GM12865 (cell line): ENCODE results near the gene WDR46.
A peak's percentile ranks its signal among the peaks of the same experiment; 100 is the strongest.
"Not testable (repeated sequence)": the region's sequence is repeated elsewhere in the genome, so short reads cannot be mapped to it uniquely, and the experiment has no call there.

Source experiments
- DNase-seq: peaks from one replicate; pipeline ENCODE4 v3.0.0; 2010; ENCODE audit warnings: low read depth
- H3K4me3 ChIP-seq: 2 replicates; pipeline ENCODE4 v1.5.1; 2011; ENCODE audit warnings: mild to moderate bottlenecking, low read depth, low read length, control low read depth
- TF ChIP-seq, protein P1 (sequence below): IDR thresholded peaks from 2 replicates; pipeline ENCODE4 v1.5.1; 2011; ENCODE audit warnings: low read length, control low read depth, low read depth, inconsistent platforms; ENCODE audit not compliant: insufficient read depth; ENCODE audit errors: missing control alignments

Gene WDR46

DNA sequence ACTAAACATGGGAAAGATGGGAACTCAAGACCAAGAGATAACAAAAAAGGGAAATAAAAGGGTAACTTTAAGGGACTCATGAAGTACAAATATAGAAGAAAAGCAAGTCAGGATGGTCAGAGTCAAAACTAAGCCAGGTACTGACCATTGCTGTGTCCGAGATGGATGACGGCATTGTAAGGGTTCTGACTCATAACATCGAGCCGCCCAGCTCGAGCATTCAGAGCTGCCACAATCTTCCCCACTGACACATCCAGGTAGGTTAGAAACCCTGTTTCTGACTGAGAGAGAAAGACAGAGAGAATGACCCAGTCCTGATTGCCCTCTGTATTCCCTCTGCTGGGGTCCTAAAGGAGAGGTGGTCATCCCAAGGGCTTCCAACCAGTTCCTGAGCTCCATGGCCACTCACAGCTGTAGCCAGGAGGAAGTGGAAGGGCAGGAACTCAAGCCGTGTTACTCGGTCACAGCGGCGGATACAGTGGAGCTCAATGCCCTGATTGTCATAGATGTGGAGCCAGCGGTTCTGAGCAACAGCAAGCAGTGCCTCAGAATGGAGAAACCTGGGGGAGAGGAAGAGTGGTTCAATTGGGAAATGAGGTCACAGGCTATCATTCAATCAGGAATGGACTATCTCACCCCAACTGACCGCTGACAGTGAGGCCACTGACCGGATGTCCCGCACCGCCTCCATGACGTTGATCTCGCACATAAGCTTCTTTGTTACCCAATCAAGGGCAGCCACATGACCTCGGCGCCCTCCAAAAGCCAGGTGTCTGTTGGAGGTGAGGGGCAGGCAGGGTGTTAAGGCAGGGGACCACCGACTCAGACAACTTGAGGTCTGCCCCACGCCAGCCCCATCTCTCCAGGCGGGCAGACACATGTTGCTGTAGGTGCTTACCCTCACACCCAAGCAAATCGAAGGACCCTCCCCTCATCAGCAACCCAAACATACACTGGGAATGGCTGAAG is 1.8 kb downstream of the WDR46 start:
- H3K4me3 ChIP-seq = no peak overlapping the region
- TF ChIP-seq, protein P1, sequence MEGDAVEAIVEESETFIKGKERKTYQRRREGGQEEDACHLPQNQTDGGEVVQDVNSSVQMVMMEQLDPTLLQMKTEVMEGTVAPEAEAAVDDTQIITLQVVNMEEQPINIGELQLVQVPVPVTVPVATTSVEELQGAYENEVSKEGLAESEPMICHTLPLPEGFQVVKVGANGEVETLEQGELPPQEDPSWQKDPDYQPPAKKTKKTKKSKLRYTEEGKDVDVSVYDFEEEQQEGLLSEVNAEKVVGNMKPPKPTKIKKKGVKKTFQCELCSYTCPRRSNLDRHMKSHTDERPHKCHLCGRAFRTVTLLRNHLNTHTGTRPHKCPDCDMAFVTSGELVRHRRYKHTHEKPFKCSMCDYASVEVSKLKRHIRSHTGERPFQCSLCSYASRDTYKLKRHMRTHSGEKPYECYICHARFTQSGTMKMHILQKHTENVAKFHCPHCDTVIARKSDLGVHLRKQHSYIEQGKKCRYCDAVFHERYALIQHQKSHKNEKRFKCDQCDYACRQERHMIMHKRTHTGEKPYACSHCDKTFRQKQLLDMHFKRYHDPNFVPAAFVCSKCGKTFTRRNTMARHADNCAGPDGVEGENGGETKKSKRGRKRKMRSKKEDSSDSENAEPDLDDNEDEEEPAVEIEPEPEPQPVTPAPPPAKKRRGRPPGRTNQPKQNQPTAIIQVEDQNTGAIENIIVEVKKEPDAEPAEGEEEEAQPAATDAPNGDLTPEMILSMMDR = no peak
- no peak for DNase-seq

GRCh38 chr6:33285214-33285613 is 3.8 kb downstream of the WDR46 start:
- DNase-seq = not testable (repeated sequence)

GRCh38 chr6:33280539-33280938 is 8.5 kb downstream of the WDR46 start:
- H3K4me3 ChIP-seq = no peak overlapping the region
- DNase-seq = no peak
- TF ChIP-seq, protein P1 = no peak

More at GRCh38 chr6:33285214-33285613, 3.8 kb downstream of the WDR46 start:
- not testable (repeated sequence) for H3K4me3 ChIP-seq

DNA sequence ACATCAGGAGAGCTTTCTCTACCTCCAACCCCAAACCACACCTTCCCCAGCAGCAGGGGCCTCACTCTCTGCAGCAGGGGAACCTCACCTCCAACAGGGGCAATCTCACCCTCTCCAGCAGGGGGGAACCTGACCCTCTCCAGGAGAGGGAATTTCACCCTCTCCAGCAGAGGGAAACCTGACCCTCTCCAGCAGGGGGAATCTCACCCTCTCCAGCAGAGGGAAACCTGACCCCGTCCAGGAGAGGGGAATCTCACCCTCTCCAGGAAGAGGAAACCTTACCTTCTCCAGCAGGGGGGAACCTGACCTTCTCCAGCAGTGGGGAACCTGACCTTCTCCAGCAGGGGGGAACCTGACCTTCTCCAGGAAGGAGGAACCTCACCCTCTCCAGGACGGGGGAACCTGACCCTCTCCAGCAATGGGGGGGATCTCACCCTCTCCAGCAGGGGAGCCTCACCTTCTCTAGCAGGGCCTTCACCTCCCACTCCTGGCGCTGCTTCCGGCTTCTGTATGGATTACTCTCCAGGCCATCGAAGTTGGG is 9.0 kb downstream of the WDR46 start:
- TF ChIP-seq, protein P1 = peak; percentile 35
- H3K4me3 ChIP-seq = no peak overlapping the region
- peak; percentile 45 for DNase-seq

- no peak for DNase-seq
- TF ChIP-seq, protein P1 = no peak
- no peak overlapping the region for H3K4me3 ChIP-seq
Observed at GRCh38 chr6:33279257-33279695, 9.8 kb downstream of the WDR46 start.

DNA sequence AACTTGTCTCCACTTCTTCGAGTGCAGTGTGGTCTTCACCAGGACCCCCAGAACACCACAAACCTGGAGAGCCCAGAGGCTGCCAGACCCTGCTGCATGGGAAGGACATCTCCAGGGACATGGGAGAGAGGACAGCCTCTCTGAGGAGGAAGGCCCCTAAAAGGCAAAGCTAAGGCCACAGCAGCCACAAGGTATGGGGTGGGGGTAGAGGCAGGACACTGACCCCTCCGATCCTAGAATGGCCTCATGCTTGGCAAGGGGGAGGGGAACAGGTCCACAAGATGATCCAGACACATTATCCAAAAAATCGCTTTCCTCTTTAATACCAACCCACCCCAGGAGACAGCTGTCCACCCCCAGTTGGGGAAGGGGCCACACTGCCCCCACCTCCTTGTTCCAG is 10.2 kb downstream of the WDR46 start:
- no peak overlapping the region for H3K4me3 ChIP-seq
- TF ChIP-seq, protein P1 = no peak
- DNase-seq = no peak

GRCh38 chr6:33278392-33278741 is 10.7 kb downstream of the WDR46 start:
- no peak for DNase-seq
- TF ChIP-seq, protein P1 = no peak
- peak overlapping the region; percentile 90 for H3K4me3 ChIP-seq
